AG04449 (cell line): Measurements from ENCODE around the gene SHKBP1.
"Not testable (repeated sequence)": the region's sequence is repeated elsewhere in the genome, so short reads cannot be mapped to it uniquely, and the experiment has no call there.

ENCODE experiments used
- CTCF ChIA-PET: fragments of 350-600 bp; formaldehyde crosslinking; extraction: SDS; loops from one replicate; lab custom pipeline; 2021; ENCODE audit warnings: antibody characterized with exemption; lab: Yijun Ruan, JAX
- POLR2A ChIA-PET: fragments of 400-600, 350-600 bp; formaldehyde crosslinking; extraction: SDS; loops from one replicate; lab custom pipeline; 2020; ENCODE audit warnings: antibody characterized with exemption, inconsistent platforms; lab: Yijun Ruan, JAX
- DNase-seq: peaks from one replicate; pipeline ENCODE4 v3.0.0-alpha.2; 2010; ENCODE audit warnings: low read depth, low spot score
- H3K4me3 ChIP-seq: 2 replicates; pipeline ENCODE4 v1.5.1; 2011; ENCODE audit warnings: low read depth, mild to moderate bottlenecking, control low read depth, low read length
- CTCF ChIP-seq: IDR thresholded peaks from one replicate; pipeline ENCODE4 v1.5.1; 2011; ENCODE audit warnings: mild to moderate bottlenecking, moderate library complexity, low read length, control low read depth, inconsistent platforms; ENCODE audit not compliant: insufficient read depth; ENCODE audit errors: missing control alignments

SHKBP1 gene

GRCh38 chr19:40533508-40533907 lies 43.2 kb upstream of the SHKBP1 start:
- CTCF ChIA-PET = interaction anchor here (0.8 to 3.6 kb wide), 5 partner anchors 8 to 101 kb away, joined by 3 to 19 read pairs (median 17); no protein-coding TSS in a partner anchor
- no peak overlapping the region for H3K4me3 ChIP-seq
- POLR2A ChIA-PET = no interaction called here
- no peak for TF ChIP-seq CTCF
- DNase-seq = no peak

- ChIA-PET CTCF (interaction anchor here (0.8 to 3.6 kb wide), 4 partner anchors 9 to 100 kb away, joined by 3 to 17 read pairs (median 5); no protein-coding TSS in a partner anchor), POLR2A (no interaction called here)
- DNase-seq = no peak
- no peak for TF ChIP-seq CTCF
- no peak overlapping the region for H3K4me3 ChIP-seq
Observed at GRCh38 chr19:40534148-40534547, 42.5 kb upstream of the SHKBP1 start.

- DNase-seq = no peak
- CTCF ChIA-PET = interaction anchor here (1.1 to 4.3 kb wide), 4 partner anchors 12 to 234 kb away, joined by 3 to 53 read pairs (median 4); partner anchors contain the start of gene LTBP4
- POLR2A ChIA-PET = no interaction called here
- H3K4me3 ChIP-seq = no peak overlapping the region
- no peak for TF ChIP-seq CTCF
Observed at GRCh38 chr19:40539070-40539469, 37.6 kb upstream of the SHKBP1 start.

- no peak overlapping the region for H3K4me3 ChIP-seq
- no peak for TF ChIP-seq CTCF
- CTCF ChIA-PET = interaction anchor here (1.0 to 5.7 kb wide), 15 partner anchors 8 to 401 kb away, joined by 3 to 89 read pairs (median 16); partner anchors contain the start of gene LTBP4
- DNase-seq = no peak
- POLR2A ChIA-PET = no interaction called here
Observed at GRCh38 chr19:40542202-40542859, 34.3 kb upstream of the SHKBP1 start.

- no peak for DNase-seq
- ChIA-PET CTCF (interaction anchor here (0.6 to 5.7 kb wide), 12 partner anchors 8 to 402 kb away, joined by 3 to 89 read pairs (median 16); partner anchors contain the start of gene LTBP4), POLR2A (no interaction called here)
- no peak overlapping the region for H3K4me3 ChIP-seq
- TF ChIP-seq CTCF = no peak
Observed at GRCh38 chr19:40543029-40543597, 33.6 kb upstream of the SHKBP1 start.

GRCh38 chr19:40546153-40546841 lies 30.4 kb upstream of the SHKBP1 start:
- POLR2A ChIA-PET, DNase-seq, H3K4me3 ChIP-seq: not testable (repeated sequence)
- CTCF ChIA-PET = interaction anchor here (0.6 to 1.4 kb wide), 4 partner anchors 25 to 88 kb away, joined by 3 to 4 read pairs (median 4); no protein-coding TSS in a partner anchor

- POLR2A ChIA-PET, H3K4me3 ChIP-seq, DNase-seq: not testable (repeated sequence)
- CTCF ChIA-PET = interaction anchor here (0.6 to 4.2 kb wide), 6 partner anchors 11 to 88 kb away, joined by 3 to 24 read pairs (median 11); no protein-coding TSS in a partner anchor
Observed at GRCh38 chr19:40547190-40547589, 29.5 kb upstream of the SHKBP1 start.
